Adrenal gland (tissue), 12 donors: ENCODE results near the gene FYN. TPM values are rescaled to one million over a fixed set of nuclear protein-coding genes. Genes with fewer than 3 reads are reported as not detected.

Experiments
- DNase-seq, 7 donors: peaks; one replicate each; pipeline ENCODE4 v3.0.0-alpha.2; 2019 to 2020
- H3K27ac ChIP-seq, 5 donors: fragments of 200-600 bp; sonication (generic) in 4 of 5; 1 replicate in 3 of 5; 2 replicates in 2 of 5; pipeline versions ENCODE4 v1.5.1 to v1.8.0; 2016 to 2020; ENCODE audit warnings: mild to moderate bottlenecking in 1 of 5
- H3K27me3 ChIP-seq: fragments of 200-600 bp; 2 replicates; pipeline ENCODE4 v1.8.0; 2021
- H3K36me3 ChIP-seq, 2 donors: fragments of 200-600 bp; replicated peaks in 1 of 2; 1 replicate in 1 of 2; 2 replicates in 1 of 2; pipeline versions ENCODE4 v1.5.1 to v1.8.0; 2018 to 2022
- H3K4me1 ChIP-seq, 2 donors: fragments of 200-600 bp; replicated peaks in 1 of 2; 1 replicate in 1 of 2; 2 replicates in 1 of 2; pipeline versions ENCODE4 v1.5.1 to v1.8.0; 2018 to 2021
- H3K4me3 ChIP-seq, 4 donors: fragments of 200-600 bp; sonication (generic) in 3 of 4; one replicate each; pipeline ENCODE4 v1.5.1; 2016 to 2018
- H3K9me3 ChIP-seq, 3 donors: fragments of 200-600 bp; sonication (generic) in 1 of 3; replicated peaks in 1 of 3; 1 replicate in 2 of 3; 2 replicates in 1 of 3; pipeline versions ENCODE4 v1.5.1 to v1.8.0; 2016 to 2021
- POLR2A ChIP-seq, 2 donors: fragments of 450-650 bp; IDR thresholded peaks; one replicate each; pipeline ENCODE4 v1.6.1; 2017; ENCODE audit warnings: antibody characterized with exemption in 2 of 2, mild to moderate bottlenecking in 2 of 2, moderate library complexity in 1 of 2
- WGBS, 4 donors: extraction: QIAGEN DNeasy Blood & Tissue Kit in 2 of 4; methylation state at CpG; one replicate each; pipeline versions ENCODE4 v1.1.5 to v1.1.7; 2013 to 2017; 5-methylcytosine and 5-hydroxymethylcytosine counted together
- intact Hi-C, 2 donors: fragments of 100-400 bp; cut with DNase I; formaldehyde crosslinking; loops; one replicate each; pipeline versions ENCODE4 v1.14.1 to v1.15.0; 2022 to 2023
- polyA plus RNA-seq, 3 donors: library from polyadenylated mRNA; stranded (reverse); fragments of 200-250 nt in 2 of 3; fragments of 350-450 nt in 1 of 3; fragmentation: Illumina TruSeq in 1 of 3; extraction: RNeasy Lipid Tissue Mini Kit (QIAGEN cat#74804) in 1 of 3; gene quantifications; one replicate each; pipeline ENCODE4 v1.2.3, GENCODE V29; 2013 to 2014
- total RNA-seq, 9 donors: library from RNA; depleted of rRNA in 4 of 9; stranded (reverse); fragments of >200 nt in 4 of 9; fragments of 120-200 nt in 1 of 9; fragmentation: NEBNext Ultra II Directional in 1 of 9; extraction: Animal tissue kit (Norgen Biotek cat#: 25700) in 1 of 9; gene quantifications; one replicate each; pipeline versions ENCODE4 v1.1.0 to v1.2.4, GENCODE V29; 2013 to 2023
- TF ChIP-seq, protein P1 (sequence below), 6 experiments: fragments of 450-650 bp in 4 of 6; fragments of 200-600 bp in 2 of 6; sonication (generic) in 1 of 6; IDR thresholded peaks; 1 replicate in 5 of 6; 2 replicates in 1 of 6; pipeline versions ENCODE4 v1.5.1 to v1.8.0; 2016 to 2021; ENCODE audit warnings: antibody characterized with exemption in 6 of 6, mild to moderate bottlenecking in 2 of 6, moderate library complexity in 1 of 6
- donor health status: healthy with polysubstance abuse.
- donor health status: Bipolar disorder and iron deficiency.
- donor health status: DM: yes; HTN: yes; CAD: no.
- donor health status: DM: no; HTN: no; CAD: no.
- donor health status: DM: no; HTN: no; CAD: no.
- donor health status: DM: yes; HTN: yes; CAD: no.

Gene FYN
- total and polyA plus RNA-seq, 12 donors = 10.7 to 36.5 (median 19.8) TPM

DNA sequence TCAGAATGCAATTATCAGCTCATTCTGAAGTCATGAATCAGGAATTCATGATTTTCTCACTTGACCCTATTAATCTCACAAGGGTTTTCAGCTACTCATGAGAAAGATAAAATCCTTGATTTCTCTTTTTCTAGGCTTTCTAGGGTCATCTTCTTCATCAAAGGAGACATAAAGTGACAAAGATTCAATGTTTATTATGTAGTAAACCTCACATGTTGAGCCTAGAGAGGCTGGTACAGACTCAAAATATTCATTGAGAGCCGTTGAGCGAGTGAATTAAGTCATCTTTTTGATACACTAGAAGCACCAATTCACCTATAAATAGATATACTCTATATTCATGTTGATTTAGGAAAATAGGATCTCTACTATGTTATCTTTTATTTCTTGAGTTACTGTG, 162.8 kb downstream of the FYN start:
- Histone ChIP-seq H3K27ac (no peak overlapping the region), H3K4me1 (peaks cover 3 to 8% of the 10 kb centered on the region in 2 donors), H3K4me3 (peak overlapping the region in 1 of 4 donors; percentile 25), H3K36me3 (no peaks in the 10 kb centered on the region), H3K9me3 (no peaks in the 10 kb centered on the region), H3K27me3 (no peaks in the 10 kb centered on the region)
- TF ChIP-seq POLR2A (IDR thresholded peaks at IDR 0.05) = no peak
- TF ChIP-seq, protein P1, sequence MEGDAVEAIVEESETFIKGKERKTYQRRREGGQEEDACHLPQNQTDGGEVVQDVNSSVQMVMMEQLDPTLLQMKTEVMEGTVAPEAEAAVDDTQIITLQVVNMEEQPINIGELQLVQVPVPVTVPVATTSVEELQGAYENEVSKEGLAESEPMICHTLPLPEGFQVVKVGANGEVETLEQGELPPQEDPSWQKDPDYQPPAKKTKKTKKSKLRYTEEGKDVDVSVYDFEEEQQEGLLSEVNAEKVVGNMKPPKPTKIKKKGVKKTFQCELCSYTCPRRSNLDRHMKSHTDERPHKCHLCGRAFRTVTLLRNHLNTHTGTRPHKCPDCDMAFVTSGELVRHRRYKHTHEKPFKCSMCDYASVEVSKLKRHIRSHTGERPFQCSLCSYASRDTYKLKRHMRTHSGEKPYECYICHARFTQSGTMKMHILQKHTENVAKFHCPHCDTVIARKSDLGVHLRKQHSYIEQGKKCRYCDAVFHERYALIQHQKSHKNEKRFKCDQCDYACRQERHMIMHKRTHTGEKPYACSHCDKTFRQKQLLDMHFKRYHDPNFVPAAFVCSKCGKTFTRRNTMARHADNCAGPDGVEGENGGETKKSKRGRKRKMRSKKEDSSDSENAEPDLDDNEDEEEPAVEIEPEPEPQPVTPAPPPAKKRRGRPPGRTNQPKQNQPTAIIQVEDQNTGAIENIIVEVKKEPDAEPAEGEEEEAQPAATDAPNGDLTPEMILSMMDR (IDR thresholded peaks at IDR 0.05) = no peak
- no peak for DNase-seq
- 90 to 94% (median 92%) methylated on average over 2 of the region's 2 CpGs for WGBS, 4 donors
- intact Hi-C loops = loop anchor here (5.0 to 10.0 kb wide), 2 partner anchors 164 to 287 kb away; partner anchors contain the start of gene FYN (in 1 of the 2)

DNA sequence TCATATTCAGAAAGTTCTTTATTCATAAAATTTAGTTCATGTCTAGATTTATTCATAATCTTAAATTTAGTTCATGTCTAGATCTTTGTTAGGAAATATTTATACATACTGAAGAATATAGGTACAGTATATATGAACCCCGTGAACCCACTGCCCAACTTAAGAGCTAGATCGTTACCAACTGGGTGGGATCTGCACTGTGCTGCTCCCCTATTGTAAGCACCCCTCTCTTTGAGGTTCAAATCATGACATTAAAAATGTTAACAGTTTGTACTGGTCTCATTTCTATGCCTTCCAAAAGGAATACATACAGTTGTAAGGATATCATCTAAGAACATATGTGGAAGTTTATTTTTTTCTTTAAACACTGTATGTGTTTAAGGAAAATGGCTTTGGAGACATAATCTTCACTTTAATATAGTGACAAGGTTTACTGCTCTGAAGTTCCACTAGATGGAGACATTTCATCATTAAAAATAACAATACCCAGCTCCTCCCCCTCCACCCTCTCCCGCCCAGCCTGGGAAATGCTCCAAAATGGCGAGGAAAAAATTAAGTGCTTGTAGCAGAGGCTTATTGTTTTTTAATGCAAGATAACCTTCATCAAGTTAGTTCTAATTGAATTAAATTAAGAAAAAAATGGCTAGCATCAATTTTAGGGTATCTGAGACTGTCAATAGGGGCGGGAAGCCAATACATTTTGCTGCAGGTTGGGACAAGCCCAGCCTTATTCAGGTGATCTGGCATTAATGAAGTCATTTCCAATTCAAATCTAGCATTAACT, 163.4 kb downstream of the FYN start:
- Histone ChIP-seq H3K27ac (no peak overlapping the region), H3K36me3 (no peaks in the 10 kb centered on the region), H3K4me3 (peak overlapping the region in 1 of 4 donors; percentile 25), H3K9me3 (no peaks in the 10 kb centered on the region), H3K27me3 (no peaks in the 10 kb centered on the region), H3K4me1 (peaks cover 3 to 8% of the 10 kb centered on the region in 2 donors)
- peak; percentile 63 to 81 (median 71) for DNase-seq
- TF ChIP-seq, protein P1 (IDR thresholded peaks at IDR 0.05) = peak; percentile 73 to 95 (median 84)
- TF ChIP-seq POLR2A (IDR thresholded peaks at IDR 0.05) = no peak
- WGBS, 4 donors = 19 to 24% (median 21%) methylated on average over 5 of the region's 5 CpGs
- intact Hi-C loops = loop anchor here (5.0 to 10.0 kb wide), 4 partner anchors 165 to 457 kb away; partner anchors contain the start of gene FYN (in 1 of the 2)

DNA sequence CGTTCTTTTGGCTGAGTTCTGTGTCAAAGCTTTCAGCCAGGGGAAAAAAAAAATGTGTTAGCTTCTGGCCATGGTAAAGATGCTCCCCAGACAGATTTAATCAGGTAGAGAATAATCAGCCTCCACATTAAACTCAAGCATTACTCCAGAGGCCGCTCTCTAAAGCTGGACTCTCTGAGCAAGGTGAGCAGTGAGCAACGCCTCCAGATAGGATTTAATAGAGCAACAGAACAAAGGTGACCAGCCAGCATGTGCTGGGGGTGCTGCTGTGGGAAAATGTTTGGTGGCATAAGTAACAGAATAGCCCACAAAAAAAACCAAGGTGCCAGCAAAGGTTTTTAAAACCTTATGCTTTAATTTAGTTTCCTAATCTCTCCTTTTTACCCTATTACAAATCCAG, 164.1 kb downstream of the FYN start:
- intact Hi-C loops = loop anchor here (5.0 kb wide), 2 partner anchors 333 to 458 kb away; no protein-coding TSS in a partner anchor
- H3K27ac ChIP-seq = no peak overlapping the region
- no peak for DNase-seq
- no peaks in the 10 kb centered on the region for H3K9me3 ChIP-seq
- H3K27me3 ChIP-seq = no peaks in the 10 kb centered on the region
- 38 to 64% (median 56%) methylated on average over 3 of the region's 3 CpGs for WGBS, 4 donors
- H3K36me3 ChIP-seq = no peaks in the 10 kb centered on the region
- H3K4me1 ChIP-seq = peaks cover 3 to 8% of the 10 kb centered on the region in 2 donors
- TF ChIP-seq, protein P1 (IDR thresholded peaks at IDR 0.05) = no peak
- TF ChIP-seq POLR2A (IDR thresholded peaks at IDR 0.05) = no peak
- H3K4me3 ChIP-seq = no peak overlapping the region

GRCh38 chr6:111707773-111708172, 165.5 kb downstream of the FYN start:
- DNase-seq = no peak
- Histone ChIP-seq H3K36me3 (no peaks in the 10 kb centered on the region), H3K4me3 (no peak overlapping the region), H3K4me1 (peaks cover 3 to 8% of the 10 kb centered on the region in 2 donors), H3K27ac (no peak overlapping the region), H3K27me3 (no peaks in the 10 kb centered on the region), H3K9me3 (no peaks in the 10 kb centered on the region)
- 67 to 79% (median 74%) methylated on average over 4 of the region's 4 CpGs for WGBS, 4 donors
- TF ChIP-seq, protein P1 (IDR thresholded peaks at IDR 0.05) = no peak
- TF ChIP-seq POLR2A (IDR thresholded peaks at IDR 0.05) = no peak
- intact Hi-C loops = loop anchor here (5.0 kb wide), 2 partner anchors 335 to 460 kb away; no protein-coding TSS in a partner anchor
